Measurements from ENCODE around the gene MYOF. TPM values are rescaled to one million over a fixed set of nuclear protein-coding genes. Genes with fewer than 3 reads are reported as not detected.

MYOF gene
- total RNA-seq, 4 donors from 2014 or later = 61.1 to 123 (median 99.6) TPM

- Histone ChIP-seq H3K27ac (peak overlapping the region in 2 of 4 donors; percentile 26 to 57), H3K27me3 (no peaks in the 10 kb centered on the region), H3K9me3 (no peaks in the 10 kb centered on the region), H3K36me3 (peaks cover 0 to 99% (median 13%) of the 10 kb centered on the region in 3 donors), H3K4me1 (no peaks in the 10 kb centered on the region), H3K4me3 (no peak overlapping the region)
- TF ChIP-seq POLR2A (IDR thresholded peaks at IDR 0.05) (no peak), CTCF (IDR thresholded peaks at IDR 0.05) (no peak)
- WGBS, 2 donors = 53 to 63% methylated on average over 6 of the region's 6 CpGs
- no peak for DNase-seq
- intact Hi-C loops (cut with DNase I) = no loop called here
Measured at GRCh38 chr10:93397020-93397419, 85.1 kb downstream of the MYOF start.

- no peak overlapping the region for H3K4me3 ChIP-seq
Measured at GRCh38 chr10:93393211-93393610, 88.9 kb downstream of the MYOF start.

GRCh38 chr10:93392121-93392520, 90.0 kb downstream of the MYOF start:
- WGBS, 2 donors = 66 to 74% methylated on average over 3 of the region's 3 CpGs

More at GRCh38 chr10:93393211-93393610, 88.9 kb downstream of the MYOF start:
- no peak for DNase-seq
- Histone ChIP-seq H3K4me1 (peaks cover 0 to 5% (median 0%) of the 10 kb centered on the region in 3 donors), H3K36me3 (peaks cover 0 to 94% (median 17%) of the 10 kb centered on the region in 3 donors), H3K27ac (no peak overlapping the region), H3K27me3 (no peaks in the 10 kb centered on the region), H3K9me3 (no peaks in the 10 kb centered on the region)
- intact Hi-C loops (cut with DNase I) = no loop called here
- no peak for TF ChIP-seq CTCF (IDR thresholded peaks at IDR 0.05)
- TF ChIP-seq POLR2A (IDR thresholded peaks at IDR 0.05) = no peak
- WGBS, 2 donors = 73 to 83% methylated on average over 7 of the region's 7 CpGs

GRCh38 chr10:93390306-93391090, 91.6 kb downstream of the MYOF start:
- WGBS, 2 donors = 60 to 70% methylated on average over 3 of the region's 3 CpGs
- intact Hi-C loops (cut with DNase I) = no loop called here
- no peaks in the 10 kb centered on the region for H3K27me3 ChIP-seq
- H3K36me3 ChIP-seq = peaks cover 7 to 94% (median 17%) of the 10 kb centered on the region in 3 donors
- H3K4me3 ChIP-seq = no peak overlapping the region
- no peak for TF ChIP-seq CTCF (IDR thresholded peaks at IDR 0.05)
- no peak for TF ChIP-seq POLR2A (IDR thresholded peaks at IDR 0.05)
- H3K4me1 ChIP-seq = peaks cover 0 to 18% (median 11%) of the 10 kb centered on the region in 3 donors
- H3K9me3 ChIP-seq = no peaks in the 10 kb centered on the region
- DNase-seq = no peak
- peak overlapping the region in 1 of 4 donors; percentile 14 for H3K27ac ChIP-seq

More at GRCh38 chr10:93392121-93392520, 90.0 kb downstream of the MYOF start:
- no peak for DNase-seq
- peaks cover 0 to 7% (median 6%) of the 10 kb centered on the region in 3 donors for H3K4me1 ChIP-seq
- no peak overlapping the region for H3K4me3 ChIP-seq
- TF ChIP-seq POLR2A (IDR thresholded peaks at IDR 0.05) (no peak), CTCF (IDR thresholded peaks at IDR 0.05) (no peak)
- no peak overlapping the region for H3K27ac ChIP-seq
- intact Hi-C loops (cut with DNase I) = no loop called here
- no peaks in the 10 kb centered on the region for H3K9me3 ChIP-seq
- H3K27me3 ChIP-seq = no peaks in the 10 kb centered on the region
- H3K36me3 ChIP-seq = peaks cover under 1 to 94% (median 16%) of the 10 kb centered on the region in 3 donors

GRCh38 chr10:93386631-93387369, 95.3 kb downstream of the MYOF start:
- WGBS, 2 donors = 73 to 76% methylated on average over 10 to 13 of the region's 14 CpGs
- intact Hi-C loops (cut with DNase I) = no loop called here
- H3K4me3 ChIP-seq = peak overlapping the region in 2 of 4 donors; percentile 3 to 21
- peaks cover 13 to 35% (median 22%) of the 10 kb centered on the region in 3 donors for H3K4me1 ChIP-seq
- H3K27ac ChIP-seq = peak overlapping the region in 3 of 4 donors; percentile 46 to 82 (median 68)
- no peaks in the 10 kb centered on the region for H3K27me3 ChIP-seq
- DNase-seq = no peak
- no peaks in the 10 kb centered on the region for H3K9me3 ChIP-seq
- no peak for TF ChIP-seq CTCF (IDR thresholded peaks at IDR 0.05)
- TF ChIP-seq POLR2A (IDR thresholded peaks at IDR 0.05) = no peak
- peaks cover 7 to 80% (median 16%) of the 10 kb centered on the region in 3 donors for H3K36me3 ChIP-seq
